T1000 (cell line): ENCODE results near the gene ARHGAP24.

Experiments used
- DNase-seq: peaks from one replicate; lab custom pipeline; 2025; ENCODE audit warnings: mixed read lengths; lab: John Stamatoyannopoulos, UW

Gene ARHGAP24

DNA sequence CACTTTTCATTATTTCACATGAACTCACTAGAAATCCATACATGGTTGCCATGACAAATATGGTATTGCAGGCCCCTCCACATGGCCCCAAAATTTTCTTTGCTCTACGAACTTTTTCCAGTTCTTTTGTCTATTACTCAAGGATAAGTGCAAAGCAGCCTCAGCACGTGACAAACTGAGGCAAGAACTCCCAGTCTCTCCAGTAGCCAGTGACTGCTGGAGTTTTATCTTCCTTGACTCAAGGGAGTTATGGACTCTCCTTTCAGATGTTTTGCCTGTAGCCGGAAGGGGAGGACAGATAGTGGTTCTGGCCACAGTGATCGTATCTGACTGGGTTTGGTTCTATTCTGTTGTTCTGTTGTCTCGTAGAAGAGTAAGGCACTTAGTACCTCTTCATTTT, 105.5 kb downstream of the ARHGAP24 start:
- no peak for DNase-seq

DNA sequence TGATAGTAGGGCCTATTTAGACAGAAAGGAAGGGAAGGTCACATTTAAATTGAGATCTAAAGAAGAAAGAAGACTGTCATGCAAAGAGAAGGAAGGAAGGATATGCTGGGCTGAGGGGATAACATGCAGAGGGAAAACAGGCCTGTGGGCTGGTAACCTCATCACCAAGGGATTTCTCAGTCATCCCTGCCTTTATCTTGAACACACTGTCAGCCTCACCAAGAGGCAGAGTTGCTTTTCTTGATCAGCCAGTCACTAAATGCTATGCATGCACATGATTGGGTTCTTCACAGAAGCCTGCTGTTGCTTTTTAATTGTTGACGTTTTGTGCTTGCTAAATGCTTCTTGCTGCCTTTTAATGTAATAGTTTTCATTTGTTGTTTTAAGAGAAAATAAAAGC, 113.0 kb downstream of the ARHGAP24 start:
- DNase-seq = no peak

DNA sequence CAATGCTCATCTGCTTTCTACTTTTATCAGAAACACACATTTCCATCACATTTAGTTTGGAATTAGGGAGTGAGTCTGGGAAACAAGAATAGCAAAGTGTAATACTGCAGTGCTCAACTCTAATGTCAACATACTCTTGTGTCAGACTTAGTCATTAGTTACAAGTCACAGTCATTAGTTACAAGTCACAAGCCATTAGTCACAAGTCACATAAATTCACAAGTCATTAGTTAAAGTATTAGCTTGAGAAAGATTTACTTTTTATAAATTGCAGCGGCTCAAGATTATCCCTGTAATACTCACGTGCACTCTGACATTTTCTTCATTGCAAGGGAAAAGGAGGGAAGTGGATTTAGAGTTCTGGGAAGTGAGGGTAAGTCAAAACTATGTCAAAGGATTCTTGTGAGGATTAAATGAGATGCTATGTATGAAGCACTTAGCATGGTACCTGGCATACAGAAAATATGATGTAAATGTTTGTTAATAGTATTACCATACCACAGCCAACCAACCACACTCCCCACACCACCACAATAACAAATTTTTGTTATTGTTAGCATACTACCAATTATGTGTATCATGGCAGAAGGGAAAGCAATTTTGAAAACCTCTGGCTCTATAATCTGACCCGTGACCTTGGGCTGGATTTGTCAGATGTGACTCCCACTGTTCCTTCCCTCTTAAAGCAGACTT, 116.6 kb downstream of the ARHGAP24 start:
- DNase-seq = no peak

DNA sequence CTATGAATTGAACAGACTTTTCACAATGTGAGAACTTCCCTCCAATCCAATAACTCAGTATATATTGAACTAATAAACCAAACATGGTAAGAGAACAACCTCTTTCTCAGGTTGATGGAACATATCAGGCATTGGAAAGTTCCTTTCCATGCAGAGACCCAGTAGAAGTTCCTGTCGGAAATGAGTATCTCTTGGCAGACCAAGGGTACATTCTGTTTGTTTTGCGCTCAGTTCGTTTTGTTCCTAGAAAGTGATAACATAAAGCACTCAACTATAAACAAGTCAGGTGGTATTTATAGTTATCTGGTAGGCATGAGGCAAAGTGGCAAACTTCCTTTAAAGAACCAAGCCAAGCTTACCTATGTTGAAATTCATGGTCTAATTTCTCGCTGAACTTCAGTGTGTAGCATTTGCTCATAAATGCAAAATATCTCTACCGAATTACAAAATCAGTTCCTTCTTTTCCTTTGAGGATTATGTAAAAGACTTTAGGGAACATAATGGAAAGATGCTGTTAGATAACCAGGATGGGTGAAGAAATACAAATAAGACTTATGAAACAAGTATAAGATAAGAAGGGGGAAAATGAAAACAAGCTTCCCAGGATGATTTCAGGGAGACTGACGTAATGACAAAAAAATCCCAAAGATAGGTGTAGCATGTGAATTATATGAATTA, 120.3 kb downstream of the ARHGAP24 start:
- no peak for DNase-seq

DNA sequence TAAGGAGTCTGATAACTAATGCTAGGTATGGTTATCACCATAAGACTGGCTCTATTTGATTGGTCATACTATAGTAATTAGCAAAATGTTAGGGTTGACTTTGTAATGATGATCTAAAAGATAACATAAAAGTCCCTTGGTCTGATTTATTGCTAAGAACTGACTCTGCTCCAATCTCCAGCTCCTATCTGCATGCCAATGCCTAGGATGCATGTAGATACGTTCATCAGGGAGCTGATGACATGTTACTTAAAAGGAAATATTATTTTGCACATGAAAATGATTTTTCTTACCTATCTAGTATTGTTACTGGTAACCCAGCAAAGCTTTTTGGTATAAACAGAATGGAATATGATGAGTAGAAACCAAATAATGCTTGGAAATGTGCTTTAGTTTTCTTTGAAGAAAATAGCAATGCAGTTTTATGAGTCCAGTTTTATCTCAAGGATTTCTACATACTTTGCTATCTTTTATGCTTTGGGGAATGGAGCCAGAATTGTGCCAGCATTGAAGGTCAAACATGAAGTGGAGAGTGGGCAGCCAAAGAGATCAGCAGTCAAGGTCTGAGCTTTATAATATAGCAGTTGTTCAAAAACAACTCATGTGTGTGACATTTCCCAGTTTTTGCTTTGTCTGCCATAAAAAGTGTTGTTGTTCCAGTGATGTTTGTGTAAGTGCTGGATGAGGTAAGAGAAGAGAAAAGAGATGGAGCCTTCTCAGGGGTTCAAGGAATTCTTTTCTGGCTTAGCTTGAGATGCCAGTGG, 121.0 kb downstream of the ARHGAP24 start:
- DNase-seq = no peak

DNA sequence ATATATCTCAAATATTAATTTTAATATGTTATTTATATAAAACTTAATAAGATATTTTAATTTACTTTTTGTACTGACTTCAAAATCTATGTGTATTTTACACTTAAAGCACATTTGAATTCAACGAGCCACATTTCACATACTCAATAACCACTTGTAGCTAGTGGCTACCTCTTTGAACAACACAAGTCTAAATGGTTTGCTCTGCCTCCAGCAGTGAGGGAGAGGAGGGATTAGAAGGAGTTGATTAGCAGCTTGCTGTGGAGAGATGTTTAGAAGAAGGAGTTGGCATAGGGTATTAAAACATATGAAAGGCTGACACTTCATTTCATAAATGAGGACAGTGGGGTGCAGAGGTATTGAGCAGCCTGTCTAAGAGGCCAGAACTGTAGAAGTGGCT, 124.0 kb downstream of the ARHGAP24 start:
- no peak for DNase-seq

DNA sequence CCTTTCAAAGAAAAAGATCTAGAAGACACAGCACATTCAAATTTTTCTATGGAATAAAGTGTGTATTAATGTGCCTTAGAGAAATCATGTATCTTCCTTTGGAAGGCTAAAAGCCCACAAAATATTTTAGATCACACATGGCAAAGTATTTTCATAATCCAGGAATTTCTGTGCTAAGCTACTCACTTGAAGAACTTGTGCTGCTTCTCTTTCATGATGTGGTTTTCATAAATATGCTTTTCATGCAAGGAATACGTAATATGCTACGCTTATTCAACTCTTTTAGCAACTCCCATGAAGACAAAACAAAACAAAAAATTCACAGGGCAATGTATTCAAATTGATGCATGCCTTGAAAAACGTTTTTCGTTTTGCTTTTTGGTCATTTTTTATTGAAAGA, 125.6 kb downstream of the ARHGAP24 start:
- no peak for DNase-seq

DNA sequence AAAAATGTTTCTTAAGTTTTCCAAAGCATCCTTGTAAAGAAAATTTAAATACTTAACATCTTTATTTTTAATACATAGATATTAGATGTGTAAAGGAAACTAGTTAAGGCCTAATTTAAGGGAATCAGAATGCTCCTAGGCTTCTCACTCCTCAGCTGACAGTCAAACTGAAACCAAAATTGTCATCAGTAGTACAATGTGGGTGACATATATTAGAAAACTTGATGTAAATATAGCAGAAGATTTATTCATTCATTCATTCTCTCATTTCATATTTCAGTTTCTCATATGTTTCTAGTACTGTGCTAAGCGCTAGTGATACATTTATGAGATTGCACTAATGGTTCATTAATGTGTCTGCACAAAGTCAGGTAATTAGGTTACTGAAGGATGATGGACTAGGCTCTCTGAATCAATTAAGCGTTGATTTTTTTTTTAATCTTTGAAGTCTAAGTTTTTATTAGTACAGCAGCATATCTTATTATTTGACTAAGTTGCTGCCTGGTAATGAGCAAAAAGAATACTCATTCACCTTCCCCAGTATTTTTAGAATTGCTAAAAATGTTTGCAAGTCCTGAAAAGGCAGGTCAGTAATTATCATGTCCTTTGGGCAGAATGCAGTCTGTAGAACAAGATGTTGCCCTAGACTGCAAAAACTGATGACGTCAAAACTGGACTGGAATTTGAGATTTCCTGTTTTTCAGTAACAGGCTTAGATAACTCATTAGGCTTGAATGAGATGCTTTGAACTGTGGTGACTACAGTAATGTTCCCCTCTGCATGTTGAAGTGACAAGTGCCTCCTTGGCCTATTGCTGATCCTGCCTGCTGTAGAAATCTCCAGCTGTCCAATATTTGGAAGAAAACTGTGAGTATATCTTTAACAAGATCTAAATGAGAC, 128.7 kb downstream of the ARHGAP24 start:
- DNase-seq = no peak

DNA sequence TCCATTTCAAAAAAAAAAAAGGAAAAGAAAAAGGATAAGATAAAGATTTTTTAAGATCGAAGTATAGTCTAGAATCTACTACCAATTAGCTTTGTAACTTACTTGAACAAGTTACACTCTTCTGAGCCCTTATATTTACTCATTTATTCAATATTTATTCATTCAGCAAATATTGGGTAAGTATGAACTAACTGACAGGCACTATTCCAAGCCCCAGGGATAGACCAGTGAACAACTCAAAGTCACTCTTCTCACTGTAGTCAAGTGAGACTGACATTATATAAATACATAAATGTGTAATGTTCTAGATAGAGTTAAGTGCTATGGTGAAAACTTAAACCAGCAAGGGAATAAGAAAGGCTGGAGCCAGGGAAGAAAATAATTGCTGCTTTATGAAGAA, 131.6 kb downstream of the ARHGAP24 start:
- no peak for DNase-seq

DNA sequence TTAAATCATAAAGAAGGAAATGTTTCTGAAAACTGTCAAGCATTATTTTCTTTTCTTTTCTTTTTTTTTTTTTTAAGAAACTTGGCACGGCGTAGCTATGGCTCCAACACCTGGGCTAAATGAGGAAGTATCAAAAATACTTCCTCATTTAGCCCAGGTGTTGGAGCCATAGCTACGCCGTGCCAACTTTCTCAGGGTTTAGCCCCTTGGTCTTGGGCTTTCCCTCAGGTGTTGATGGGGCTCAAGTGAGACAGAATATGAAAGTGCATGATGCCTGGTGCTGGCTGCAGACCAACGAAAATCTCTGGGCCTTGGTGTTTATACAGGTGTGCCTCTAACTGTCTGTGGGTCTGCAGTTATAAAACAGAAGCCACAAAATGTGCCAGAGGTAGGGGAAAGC, 132.7 kb downstream of the ARHGAP24 start:
- no peak for DNase-seq

DNA sequence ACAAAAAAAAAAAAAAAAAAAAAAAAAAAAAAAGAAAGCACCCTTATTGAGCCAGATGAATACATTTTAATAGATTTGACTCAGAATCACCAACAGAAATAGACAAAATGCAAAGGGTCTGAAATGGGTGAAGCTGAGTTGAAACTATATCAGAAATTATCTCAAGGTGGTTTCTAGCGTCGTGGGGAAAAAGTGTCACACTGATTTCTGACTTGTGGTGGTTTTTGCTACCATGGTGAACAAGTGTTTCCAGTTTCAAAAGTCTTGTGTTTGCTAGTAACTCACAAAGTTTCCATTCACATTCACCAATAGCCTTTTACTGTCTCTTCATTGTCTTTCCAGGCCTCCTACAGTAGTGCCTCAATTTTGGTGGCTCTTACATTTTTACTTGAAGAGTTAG, 135.5 kb downstream of the ARHGAP24 start:
- no peak for DNase-seq

DNA sequence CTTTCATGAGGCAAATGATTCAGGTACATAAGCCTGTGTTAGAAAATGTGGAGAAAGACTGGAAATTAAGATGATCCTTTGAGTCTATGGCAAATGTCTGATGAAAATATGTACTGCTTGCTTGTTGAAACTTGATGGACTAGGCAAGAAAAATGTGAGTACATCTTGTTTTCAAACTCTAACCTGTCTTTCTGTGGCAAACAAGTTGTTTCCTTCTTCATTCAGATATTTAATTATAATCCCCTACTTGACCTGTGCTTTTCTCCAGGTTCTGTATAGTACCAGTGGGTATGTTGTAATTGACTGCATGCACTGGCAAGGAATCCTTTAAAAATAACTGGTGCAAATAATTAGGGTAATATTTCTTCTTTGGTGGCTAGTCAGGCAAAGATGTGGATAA, 136.7 kb downstream of the ARHGAP24 start:
- DNase-seq = no peak

DNA sequence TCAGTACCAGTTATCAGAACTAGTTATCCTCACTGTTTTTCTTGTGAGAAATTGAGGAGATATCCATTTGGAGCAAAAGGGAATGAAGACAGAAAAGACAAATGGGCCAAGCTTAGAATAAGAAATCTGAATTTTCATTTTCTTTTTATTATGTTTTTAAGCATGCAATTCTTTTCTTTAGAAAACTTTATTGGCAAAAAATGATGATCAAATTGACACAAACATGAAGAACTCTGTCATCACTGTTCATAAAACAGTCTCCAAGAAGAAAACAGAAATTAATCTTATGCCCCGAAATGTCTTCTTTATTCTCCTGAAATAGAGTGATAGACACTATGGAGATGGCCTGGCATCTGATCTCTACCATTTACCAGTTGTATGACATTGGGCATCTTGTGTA, 139.0 kb downstream of the ARHGAP24 start:
- DNase-seq = no peak

DNA sequence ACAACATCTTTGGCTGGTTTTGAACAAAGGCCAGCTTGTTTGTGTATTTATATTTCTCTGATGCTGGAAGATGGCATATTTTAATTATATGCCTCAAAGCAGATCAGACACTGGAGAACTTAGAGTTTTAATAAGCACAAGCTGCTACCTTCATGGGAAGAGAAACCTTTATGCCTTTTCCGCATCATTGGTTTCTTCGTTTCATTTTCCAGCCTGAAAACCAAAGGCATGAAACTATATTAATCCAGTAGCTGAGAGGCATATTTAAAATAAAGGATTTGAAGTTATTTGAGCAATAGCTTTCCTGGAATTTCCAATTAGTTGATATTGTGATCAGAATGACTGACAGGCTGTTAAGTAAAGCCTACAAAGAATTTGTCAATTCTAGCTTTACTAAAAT, 141.0 kb downstream of the ARHGAP24 start:
- DNase-seq = no peak

DNA sequence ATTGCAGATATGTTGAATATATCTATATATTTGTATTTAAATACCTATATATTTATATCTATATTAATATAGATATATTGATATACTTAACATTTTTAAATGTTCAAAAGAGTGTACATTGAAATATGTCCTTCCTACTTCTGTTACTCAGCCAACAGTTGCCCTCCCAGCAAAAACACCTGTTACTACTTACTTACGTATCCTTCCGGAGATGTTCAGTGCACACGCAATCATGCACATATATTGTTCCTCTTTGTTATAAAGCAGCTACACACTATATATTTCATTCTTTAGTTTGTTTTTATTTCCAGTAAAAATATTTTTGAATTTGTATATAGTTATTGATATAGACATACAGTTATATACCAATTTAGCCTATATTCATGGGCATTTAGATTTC, 142.3 kb downstream of the ARHGAP24 start:
- no peak for DNase-seq

DNA sequence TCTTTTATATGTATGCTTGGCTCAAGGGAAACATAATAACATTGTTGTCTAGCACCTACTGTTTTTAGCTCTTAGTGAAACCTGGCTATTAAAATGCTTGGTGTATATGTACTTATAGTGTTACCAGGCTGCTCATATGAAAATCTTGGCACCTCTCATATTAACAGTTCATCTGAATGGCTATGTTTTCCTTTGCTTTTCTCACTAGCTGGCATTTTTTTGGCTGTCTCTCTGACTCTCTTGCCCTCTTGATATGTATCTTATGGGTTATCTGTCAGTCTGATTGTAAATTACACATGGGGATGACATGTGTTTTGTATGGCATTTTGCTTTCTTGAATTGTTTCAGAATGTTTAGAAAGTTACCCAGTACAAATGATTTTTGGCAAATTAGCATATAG, 158.0 kb downstream of the ARHGAP24 start:
- DNase-seq = no peak

DNA sequence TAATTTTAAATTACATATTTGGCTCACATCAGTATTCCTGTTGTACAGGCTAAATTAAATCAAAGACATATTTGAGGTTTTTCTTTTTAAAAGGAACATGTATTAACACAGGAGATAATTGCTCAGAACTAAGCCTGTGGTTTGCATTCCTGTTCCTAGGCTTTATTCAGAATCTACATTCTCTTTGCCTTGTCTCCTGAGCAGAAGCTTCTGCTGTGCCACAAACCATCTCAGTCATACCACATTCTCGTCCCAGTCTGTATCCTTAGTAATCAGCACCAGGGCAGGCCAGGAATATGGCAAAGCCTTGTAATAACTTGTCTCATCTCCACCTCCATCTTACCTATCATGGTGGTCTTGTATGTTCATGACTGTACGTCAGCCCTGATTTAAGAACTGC, 162.8 kb downstream of the ARHGAP24 start:
- DNase-seq = no peak

DNA sequence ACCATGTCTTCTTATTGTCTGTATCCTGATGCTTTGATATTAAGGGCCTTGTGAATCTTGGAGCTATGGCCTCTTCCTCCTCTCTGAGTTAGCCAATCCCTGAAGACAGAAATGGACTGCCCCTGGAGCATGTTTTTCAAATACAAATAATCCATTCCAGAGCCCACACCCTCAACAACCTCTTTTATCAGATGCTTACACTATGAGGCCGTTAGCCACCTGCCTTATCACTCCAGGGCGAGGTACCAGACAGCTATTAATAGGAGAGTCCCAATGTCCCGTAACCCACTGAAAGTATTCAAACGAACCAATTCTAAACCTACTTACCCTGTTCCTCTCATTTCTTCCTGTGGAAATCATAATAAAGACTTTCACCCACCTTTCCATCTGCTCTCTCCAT, 165.0 kb downstream of the ARHGAP24 start:
- DNase-seq = no peak

DNA sequence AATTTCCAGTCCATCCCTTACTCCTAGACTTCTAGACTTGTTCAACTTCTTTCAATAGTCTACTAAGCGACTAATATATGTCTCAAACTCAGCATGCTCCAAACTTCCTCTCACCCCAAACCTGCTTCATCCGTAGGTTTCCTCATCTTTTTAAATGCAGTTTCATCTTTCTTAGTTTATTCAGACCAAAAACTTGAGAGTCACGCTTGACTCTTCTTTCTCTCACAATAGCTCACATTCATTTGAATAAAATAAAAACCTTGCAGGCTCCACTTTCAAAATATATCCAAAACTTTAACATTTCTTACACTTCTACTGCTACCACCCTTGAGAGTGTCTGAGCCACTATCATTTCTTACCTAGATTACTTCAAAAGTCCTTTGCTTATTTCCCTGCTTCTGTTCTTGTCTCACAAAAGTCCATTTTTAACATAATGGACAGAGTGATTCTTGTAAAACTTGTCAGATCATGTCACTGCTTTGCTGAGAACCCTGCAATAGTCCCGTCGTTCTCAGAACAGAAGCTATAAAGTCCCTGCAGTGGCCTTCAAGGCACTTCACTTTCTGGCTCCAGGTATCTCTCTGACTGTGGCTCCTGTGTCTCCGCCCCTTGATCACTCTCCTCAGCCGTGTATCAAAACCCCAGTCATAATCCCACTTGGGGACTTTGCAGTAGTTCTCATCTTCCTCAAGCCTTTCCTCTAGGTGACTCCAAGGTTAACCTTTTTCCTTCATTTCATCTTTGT, 167.6 kb downstream of the ARHGAP24 start:
- DNase-seq = no peak

DNA sequence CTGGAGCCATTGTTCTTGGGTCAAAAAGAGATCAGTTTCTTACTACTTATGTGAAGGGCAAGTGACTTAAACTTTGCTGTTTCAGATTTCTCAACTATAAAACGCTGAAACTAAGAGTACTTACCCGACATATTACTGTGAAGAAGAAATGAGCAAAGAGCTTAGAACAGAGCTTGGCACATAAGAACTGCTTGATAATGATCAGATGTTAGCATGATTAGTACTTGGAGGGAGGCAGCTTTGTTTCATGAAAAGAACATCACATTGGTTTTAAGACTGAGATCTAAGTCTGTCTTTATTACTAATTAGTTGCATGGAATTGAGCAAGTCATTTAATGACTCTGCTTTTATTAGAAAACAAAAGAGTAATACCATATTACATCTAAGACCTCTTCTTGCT, 169.1 kb downstream of the ARHGAP24 start:
- no peak for DNase-seq

DNA sequence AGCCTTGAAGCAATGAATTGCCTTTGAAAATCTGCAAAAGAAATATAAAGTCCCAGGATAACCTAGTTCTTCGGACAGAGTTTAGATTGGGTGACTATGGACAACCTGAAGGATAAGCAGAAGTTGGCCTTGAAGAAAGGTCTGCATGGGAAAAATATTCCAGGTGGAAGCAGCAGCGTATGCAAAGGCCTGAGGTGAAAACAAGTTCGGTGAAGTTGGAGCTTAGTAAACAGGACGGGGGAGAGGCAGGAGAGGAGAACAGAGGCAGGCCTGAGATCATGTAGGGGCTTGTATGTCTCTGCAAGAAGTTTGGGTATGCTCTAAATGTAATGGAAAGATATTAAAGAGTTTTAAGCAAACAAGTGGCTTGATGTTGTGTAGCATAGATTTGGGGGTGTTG, 176.0 kb downstream of the ARHGAP24 start:
- DNase-seq = no peak
